HG02870 (cell line): Measurements from ENCODE around the gene ARHGAP10.

ENCODE experiments used
- ATAC-seq: cut with Tn5 transposase; IDR thresholded peaks from one replicate; pipeline ENCODE4 v1.9.1; 2021; ENCODE audit warnings: mild to moderate bottlenecking, moderate library complexity; ENCODE audit not compliant: unreplicated experiment

ARHGAP10 gene

DNA sequence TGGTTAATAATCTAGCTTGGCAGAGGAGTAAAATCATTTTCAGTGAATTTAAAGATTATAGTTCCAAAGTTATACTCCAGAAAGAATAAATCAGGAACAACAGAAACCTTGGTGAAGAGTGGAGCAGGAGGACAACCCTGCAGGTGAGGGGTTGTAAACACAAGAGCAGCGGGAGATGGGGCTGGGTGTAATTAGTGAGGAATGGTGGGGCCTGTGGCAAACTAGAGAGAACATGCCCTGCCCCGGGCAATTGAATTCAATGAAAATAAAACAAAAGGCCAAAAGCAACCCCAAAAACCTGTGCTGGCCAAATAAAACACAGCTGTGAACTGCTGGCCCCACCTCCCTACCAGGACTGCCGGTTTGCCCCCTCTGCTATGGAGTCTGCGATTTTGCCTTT, 385.1 kb downstream of the ARHGAP10 start:
- ATAC-seq, result no peak

DNA sequence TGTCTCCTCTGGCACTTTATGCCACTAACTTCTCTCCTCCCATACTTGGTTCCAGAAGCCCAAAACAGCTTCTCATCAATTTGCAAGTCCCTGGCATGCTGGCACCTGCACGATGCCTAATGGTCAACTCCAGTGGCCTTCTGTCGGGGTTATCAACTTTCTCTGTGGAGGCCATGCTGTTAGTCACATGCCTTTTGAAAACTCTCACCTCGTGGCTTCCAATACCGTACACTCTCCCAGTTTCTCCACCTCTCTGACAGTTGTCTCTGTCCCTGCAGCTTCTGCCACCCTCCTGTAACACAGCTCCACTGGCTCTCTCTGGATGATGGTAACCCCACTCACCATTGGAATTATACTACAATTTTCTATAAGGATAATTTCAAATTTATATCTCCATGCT, 386.3 kb downstream of the ARHGAP10 start:
- ATAC-seq, result no peak

- no peak for ATAC-seq
Observed at GRCh38 chr4:148118633-148119032, 386.7 kb downstream of the ARHGAP10 start.

DNA sequence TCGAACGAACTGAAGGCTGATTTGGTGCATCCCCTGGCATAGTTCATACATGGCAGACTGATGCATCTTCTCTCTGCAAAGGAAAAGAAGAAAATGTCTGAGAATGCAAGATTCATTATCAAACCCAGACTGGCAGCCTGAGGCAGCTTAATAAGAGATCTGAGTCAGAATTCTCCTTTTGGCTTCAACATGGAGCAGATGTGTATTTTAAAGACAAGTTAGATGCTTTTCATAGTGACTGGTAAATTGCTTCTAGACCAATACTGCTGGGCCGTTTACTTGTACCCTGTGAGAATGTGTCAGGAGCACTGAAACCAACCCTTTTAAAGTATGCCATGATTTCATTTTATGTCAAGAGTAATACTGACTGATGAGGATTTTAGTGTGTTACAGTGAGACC, 388.3 kb downstream of the ARHGAP10 start:
- ATAC-seq, result no peak
